ENCODE data around the gene GCNT4.

GCNT4 gene

DNA sequence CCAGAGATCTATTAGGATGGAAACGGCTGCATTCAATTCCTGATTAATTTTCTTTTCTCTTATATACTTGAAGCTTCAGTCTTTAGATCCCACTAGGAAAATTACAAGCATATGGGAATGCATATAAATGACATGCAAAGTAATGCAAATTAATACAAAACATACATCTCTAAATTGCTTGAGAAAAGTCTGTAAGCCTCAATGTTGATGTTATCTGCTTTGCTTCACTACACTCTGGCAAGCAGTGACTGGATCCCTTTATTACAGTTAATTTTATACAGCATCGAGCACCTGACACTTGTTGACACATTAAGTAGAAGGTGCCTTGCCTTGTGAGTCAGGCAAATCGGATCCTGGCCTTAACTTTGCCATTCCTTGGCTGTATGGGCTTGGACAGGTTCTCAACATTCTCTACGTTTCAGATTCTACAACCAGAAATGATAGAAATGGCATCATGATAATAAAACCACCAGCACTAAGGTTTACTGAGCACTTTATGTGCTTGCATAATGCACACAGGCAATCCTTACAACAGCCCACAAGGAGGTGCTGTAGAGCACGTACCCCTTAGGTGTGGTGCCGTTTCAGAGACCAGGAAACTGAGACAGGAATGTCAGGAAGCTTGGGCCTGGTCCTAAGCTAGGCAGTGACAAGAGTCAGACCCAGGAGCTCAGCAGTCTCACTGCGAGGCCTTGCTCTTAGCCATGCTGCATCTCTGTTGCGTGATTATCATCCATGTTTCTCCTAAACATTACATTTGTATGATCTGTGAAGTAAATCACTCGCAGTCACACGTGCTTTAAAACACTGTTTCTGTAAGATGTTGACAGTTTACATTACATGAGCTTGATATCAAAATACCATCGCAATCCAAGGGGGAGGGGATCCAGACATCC, 2.7 kb downstream of the GCNT4 start:
- DNase-seq: peak; percentile 75

DNA sequence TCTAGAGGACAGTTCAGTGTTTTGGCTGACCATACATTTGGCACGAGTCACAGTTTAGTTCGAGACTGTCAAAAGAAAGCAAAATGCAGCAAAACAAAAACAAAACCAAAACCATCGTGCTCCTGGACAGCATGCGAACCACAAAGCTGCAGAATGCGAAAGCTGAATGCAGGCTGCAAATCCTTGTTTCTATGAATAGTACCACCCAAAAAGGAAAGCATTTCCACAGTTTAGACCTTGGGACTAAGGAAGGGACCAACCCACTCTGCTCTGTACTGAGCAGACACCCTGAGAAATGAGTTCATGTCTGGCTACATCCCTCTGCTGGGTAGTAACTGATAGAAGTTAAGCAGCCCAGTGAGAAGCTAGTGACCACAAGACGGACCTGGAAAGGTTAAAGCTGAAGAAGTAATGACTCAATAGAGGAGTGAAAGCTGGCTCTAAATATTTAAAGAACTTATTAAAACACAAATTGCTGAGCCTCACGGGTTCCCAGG, 3.9 kb downstream of the GCNT4 start:
- no peak for DNase-seq

DNA sequence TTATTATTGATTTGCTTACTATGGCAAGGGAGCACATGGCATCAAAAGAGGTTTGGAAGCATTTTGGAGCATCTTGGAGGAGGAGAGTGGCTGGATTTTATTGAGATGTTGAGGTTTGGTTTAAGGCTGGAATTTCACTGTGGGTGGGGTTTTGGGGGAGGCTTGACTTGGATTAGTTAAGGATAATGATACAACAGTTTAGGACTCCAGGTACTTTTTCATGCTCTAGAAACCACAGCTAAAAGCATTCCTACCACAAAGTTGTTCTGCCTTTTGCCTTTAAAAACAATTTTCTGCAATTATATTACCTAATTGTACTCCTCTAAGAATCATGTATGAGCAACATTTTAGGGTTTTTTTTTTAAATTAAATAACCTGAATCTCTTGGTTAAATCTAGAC, 5.0 kb downstream of the GCNT4 start:
- no peak for DNase-seq

DNA sequence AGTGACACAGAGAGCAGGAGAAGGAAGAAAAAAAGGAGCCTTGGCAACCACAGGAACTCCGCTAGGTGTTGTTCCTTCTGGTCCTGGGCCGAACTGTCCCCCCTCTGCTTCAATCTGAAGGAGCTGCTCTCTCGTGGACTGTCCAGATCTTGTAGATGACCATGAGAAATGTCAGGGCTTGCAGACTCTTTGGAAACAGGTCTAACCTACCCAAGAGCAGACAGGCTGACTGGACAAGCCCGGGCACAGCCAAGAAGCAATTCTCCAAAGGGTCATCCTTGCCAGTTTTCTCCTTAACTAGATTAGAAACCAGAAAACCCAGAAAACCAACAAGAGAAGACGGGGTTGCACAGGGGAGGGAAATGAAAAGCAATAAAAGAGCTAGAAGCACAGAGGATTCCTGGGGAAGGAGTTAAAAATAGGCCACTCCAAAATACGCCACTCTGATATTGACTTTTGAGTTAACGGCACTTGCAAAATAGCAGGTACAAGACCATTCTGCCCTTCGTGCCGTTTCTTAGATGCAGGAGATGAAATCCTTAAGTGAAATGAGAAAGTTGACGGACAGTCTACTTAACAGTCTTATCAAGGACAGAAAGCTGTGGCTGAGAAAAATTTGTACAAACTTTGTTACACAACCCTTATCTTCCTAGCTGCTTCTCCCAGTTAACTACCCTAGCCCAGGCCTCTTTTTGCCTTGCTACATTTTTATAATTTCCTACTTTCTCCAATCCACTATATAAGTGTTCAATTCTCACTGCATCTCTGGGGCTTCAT, 5.8 kb downstream of the GCNT4 start:
- no peak for DNase-seq

DNA sequence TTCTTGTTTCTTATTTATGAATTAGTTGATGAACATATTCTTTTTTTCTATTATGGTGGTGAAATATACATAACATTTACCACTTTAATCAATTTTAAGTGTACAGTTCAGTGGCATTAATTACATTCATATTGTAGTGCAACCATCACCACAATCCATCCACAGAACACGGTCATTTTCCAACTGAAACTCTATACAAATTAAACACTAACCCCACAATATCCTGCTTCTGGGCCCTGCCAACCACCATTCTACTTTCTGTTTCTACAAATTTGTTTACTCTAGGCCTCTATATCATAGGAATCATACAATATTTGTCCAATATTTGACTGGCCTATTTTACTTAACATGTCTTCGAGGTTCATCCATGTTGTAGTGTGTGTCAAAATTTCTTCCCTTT, 7.3 kb downstream of the GCNT4 start:
- no peak for DNase-seq

DNA sequence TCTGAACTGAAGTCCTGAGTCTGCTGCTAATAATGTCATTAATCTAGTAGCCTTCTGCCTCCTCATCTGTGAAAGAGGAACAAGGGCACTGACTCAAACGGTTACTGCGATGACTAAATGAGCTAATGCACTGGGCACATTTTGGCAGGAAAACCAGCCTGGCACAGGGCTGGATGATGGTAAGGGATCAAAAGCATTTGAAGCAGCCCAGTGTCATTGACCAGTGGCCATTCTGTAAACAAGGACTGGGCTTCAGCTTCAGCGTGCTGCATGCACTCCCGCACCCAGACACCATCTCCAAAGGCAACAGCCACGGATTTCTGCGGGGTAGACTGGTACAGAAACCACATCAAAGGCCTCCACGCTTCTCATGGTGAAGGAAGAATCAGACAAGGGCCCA, 8.0 kb downstream of the GCNT4 start:
- no peak for DNase-seq

DNA sequence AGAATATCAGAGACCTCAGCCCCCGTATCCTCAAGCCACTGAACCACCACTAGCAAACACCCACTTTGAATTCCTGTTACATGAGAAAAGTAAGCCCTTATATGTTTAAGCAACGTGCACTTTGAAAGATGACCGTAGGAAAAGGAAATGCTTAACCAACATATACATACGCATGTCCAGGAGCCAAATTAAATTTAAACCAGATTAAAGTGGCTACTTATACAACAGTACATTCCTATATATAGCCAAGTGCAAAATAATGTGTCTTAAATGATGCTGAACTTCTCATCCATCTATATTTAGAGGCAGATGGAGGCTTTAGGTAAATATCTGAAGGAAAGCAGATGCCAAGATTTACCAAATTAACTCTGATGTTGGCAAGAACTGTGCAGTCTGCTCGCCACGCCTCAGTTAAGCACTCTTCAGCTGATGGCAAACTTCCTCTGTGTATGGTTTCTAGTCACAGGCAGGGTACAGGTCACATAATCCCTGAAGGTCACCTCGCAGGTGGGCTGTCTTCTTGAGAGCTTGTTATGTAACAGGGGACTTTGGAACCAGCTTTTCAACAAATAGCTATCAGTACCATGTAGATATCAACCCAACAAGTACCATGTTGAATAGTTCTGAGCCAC, 8.6 kb downstream of the GCNT4 start:
- DNase-seq: no peak

DNA sequence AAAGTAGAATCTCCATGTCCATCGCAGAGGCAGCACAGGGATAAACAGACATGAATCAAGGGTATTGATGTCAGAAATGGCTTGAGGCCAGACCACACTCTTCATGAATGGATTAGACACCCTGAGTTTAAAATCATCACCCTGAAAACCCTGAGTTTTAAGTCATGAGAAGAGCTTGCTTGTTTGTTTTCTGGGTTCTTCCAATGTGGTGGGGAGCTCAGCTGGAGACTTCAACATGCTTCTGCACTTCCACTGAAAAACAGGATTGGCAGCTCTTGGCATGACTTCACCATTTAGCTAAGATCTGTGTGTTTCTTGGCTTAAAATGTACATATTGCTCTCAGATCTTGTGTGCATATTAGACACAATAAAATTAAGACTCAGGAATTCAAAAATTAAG, 9.8 kb downstream of the GCNT4 start:
- DNase-seq: no peak

DNA sequence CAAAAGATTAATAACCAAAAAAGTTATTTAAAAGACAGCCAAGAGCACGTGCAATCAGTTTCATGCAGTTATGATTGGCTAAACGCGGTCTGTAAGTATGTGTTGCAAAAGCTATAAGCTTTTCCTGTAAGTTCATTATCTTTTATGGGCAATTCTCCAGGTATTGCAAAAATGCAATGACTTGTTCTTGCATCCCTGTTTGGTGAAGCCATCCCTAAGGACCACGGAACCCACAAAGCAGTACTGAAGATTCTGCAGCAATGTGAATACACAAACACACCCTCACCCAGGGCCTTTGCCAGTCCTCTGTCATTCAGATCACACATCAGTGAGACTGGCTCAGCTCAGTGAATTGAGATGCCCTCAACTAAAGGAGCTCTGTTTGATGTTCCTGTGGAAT, 11.4 kb downstream of the GCNT4 start:
- no peak for DNase-seq

DNA sequence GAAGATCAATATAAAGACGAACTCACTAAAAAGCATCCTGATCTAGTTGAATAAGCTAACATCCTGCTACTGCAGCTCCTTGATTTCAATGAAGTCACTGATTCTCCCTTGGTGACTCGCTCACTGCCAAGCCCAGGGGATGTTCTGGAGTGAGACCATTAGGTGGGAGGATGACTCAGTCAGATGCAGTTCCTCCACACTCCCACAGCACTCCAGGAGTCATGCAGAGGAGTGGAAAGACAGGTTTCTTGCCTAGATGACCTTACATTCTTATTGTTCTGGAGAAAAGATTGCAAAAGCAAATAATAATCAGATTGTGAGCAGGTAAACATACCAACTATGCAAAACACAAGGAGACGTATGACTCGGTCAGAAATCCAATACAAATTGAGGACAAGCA, 15.3 kb downstream of the GCNT4 start:
- DNase-seq: no peak

DNA sequence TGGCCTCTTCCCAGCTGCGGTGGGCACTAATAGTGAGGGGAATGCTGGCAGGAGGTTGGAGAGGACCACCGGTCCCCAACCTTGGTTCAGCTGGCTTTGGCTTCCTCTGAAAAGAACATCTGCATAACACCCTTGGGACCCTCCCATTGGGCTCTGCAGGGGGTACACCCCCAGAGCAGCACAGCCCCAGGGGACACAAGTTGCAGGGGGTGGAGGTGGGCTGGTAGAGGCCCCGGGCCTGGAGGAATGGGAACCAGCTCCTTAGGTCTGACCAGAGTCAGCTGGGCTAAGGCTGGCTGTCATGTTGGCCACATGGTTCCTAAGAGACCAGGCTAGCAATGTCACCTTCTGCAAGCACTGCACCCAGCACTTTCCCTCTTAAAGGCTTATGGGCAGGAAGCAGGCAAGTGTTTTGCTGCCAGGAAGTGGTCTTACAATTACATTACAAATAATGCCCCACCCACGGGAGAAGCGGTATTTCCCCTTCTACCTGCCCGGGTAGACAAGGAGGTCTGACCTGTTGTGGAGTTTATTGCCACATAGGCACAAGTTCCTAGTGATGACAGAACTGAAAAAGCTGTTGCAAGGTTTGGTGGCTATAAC, 18.1 kb downstream of the GCNT4 start:
- peak; percentile 60 for DNase-seq

DNA sequence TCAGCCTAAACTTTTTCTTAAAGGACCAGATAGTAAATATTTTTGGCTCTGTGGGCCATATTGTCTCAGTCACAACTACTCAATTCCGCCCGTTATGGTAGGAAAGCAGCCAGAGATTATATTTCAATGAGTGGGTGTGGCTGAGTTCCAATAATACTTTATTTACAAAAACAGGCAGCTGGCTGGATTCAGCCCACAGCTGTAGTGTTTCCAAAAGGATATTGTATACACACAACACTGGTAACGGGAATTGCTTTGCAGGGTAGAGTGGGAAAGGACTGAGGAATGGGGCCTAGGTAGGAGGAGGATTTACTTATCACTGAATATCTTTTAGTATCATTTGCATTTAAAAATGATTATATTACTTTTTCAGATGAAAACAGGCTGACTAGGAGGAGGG, 21.0 kb downstream of the GCNT4 start:
- no peak for DNase-seq

DNA sequence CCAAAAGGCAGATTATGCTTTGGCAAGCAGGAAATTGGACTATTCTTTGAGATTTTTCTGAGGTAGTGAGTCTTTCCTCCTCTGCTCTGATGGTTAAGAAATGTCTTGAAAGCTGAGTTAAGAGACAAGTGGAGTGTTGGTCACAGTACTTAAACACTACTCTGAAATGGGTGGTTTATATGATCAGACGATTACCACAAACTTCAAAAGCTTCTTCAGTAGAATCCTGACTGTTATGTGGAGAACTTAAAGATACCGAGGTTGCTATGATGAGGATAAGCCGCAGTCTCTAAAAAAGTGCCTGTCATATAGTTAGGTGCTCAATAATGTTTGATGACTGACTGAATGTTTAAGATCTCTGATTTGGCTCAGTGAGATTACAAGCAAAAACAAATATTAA, 24.3 kb downstream of the GCNT4 start:
- DNase-seq: no peak

DNA sequence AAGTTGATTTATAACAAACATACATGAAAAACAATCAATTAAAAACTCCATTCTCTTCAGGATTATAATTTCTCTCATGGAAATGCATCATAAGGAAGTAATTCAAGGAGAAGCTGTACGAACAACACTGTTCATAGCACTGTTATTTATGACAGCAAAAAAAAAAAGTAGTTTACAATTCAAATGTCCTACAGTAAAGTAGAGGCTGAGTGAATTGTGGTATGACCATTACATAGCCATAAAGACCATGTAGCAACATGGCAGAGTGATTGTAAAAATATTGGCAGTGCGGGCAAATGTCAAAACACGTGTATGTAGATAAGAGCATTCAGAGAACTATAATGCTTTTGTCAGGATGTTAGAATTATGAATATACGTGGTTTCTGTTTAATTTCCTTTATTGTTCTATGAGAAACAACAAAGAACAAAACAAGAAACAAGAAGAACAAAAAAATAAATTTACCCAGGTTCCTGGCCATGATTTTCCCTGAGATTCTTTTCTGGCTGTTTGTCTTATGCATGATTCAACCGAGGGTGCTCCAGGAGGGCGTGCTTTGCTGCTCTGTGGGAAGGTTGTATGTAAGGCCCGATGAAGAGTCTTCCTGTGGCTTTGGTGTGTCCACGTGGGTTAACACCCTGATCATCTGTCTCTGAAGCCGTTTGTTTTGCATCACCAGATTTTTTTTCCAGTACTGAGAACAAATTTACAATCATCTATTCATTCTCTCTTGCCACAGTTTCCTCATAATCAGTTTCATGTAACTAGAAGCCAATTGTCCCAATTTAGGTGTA, 28.8 kb downstream of the GCNT4 start:
- peak; percentile 50 for DNase-seq

DNA sequence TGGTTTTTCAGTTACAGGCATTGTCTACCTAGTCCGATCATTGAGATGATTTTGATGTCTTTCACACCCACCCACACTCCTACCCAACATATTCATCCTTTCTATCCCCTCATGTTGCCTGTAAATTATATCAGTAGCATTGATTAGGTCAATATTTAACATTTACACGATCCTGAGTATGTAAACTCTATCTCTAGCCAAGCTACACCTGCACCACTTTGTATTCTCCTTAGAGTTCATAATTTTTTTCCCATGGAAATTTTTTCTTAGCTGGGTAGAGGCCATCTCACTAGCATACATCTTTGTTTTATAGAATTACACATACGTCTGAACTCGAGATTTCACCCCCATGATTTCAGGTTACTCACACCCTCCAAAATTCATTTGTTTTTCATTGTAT, 30.6 kb downstream of the GCNT4 start:
- DNase-seq: no peak

DNA sequence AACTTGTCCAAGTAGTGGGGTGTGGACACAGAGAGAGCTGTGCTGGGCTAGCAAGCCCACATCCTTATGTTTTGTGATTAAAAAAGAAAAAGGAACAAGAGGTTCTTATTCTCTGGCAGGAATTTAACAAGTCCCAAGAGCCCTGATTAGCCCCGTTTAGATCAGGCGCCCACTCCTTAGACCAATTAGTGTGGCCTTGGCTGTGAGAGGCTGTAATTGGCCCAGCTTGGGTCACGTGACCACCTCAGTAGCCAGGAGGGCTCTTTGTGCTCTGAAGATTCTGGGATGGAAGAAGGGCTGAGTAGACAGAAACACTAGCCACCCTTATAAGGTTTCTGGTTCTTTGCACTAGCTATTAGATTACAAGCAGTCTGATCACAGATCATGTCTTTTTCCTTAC, 31.1 kb downstream of the GCNT4 start:
- DNase-seq: no peak

DNA sequence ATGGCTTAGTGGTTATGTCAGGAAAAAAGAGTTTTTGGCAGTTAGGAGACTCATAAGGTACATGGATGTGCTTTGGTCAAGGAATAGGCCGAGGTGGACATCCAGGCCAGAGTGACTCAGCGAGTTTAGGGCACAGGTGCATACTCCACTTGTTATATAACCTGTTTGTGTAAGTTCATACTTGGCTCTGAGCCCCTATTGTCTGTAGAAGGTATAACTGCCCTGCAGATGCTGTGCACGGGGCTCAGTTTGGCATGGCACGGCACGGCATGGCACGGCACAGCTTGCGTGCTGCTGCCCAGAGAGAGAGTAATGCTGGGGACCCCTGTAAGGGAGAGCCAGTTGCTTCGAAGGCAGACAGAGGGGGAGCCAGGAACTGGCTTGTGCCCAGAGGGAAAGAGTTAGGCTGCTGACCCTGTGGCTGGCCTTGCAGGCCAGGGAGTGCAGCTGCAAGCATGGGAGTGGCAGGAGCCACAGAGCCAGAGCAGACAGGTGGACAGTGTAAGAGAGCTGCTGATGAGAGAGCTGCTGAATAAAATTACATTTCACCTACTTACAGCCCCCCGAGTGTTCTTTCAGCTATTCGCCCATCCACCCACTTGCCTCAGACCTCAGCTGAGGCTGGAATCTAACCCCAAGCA, 32.2 kb downstream of the GCNT4 start:
- no peak for DNase-seq

DNA sequence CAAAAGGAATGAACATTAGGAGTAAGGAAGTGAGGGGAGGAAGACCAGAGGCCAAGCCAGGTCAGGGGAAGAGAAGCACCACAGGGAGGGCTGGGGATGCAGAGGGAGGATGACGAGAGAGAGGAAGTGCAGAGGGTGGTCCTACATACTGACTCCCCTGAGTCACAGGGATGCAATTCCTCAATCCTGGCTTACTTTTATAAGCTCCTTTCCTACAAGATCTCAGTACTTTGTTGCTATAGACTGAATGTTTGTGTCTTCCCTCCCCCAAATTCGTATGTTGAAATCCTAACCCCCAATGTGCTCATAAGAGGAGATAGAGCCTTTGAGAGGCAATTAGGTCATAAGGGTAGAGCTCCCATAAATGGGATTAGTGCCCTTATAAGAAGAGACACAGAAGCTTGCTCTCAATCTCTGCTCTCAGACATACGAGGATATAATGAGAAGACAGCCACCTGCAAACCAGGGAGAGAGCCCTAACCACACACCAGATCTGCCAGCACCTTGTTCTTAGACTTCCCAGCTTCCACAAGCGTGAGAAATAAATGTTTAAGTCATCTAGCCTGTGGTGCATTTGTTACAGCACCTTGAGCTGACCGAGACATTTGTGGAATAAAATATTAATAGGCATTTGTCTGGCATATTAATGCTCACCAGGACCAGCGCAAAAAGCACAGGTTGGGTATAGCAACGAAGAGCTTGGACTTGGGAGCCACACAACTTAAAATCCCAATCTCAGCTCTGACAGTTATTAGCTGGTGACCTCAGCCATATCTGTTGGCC, 33.4 kb downstream of the GCNT4 start:
- DNase-seq: no peak

DNA sequence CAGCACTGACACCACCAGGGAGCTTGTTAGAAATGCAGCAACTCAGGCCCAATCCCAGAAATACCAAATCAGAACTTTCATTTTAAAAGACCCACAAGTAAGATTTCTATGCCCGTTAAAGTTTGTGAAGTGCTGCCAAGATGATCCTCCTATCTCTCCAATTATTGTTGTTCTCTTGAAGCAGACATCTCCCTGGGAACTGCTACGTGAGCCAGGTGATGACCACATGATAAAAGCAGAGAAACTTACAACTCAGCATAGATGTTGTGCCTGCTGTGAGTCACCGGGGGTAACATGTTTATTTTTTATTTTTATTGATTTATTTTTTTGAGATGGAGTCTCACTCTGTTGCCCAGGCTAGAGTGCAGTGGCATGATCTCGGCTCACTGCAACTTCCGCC, 34.4 kb downstream of the GCNT4 start:
- no peak for DNase-seq

DNA sequence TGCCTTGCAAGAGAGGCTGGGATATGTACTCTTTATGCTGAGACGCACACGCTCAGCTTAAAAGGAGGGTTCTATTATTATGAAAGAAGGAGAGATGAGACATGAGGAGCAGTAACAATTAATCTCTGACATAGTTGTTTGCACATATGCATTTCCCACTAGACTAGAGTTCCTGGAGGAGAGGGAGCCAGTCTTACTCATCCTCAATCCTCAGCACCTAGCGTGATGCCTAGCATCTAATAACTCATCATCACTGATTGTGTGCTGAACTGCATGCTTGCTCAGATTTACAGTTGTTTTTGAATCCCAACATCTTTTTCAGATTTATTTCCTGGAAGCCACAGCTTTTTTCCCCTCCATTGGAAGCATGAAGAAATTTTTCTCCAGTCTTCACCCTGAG, 35.5 kb downstream of the GCNT4 start:
- no peak for DNase-seq

DNA sequence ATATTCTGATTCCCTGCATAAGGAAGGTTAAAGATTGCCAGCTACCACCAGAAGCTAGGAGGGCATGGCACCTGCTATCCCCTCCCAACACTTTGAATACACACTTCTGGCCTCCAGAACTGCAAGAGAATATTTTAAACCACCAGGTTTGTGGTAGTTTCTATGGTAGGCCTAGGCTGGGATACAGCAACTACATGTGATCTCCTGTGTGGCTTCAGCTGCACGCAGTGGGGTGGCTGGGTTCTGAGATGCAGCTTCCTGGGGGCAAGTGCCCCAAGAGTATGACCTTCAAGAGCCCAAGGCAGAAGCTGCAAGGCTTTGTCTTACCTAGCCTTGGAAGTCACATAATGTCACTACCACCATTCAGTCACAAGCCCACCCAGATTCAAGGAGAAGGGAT, 39.6 kb downstream of the GCNT4 start:
- DNase-seq: no peak
